Measurements from ENCODE around the gene BPNT1. TPM values are rescaled to one million over a fixed set of nuclear protein-coding genes. Genes with fewer than 3 reads are reported as not detected.
"Not testable (repeated sequence)": the region's sequence is repeated elsewhere in the genome, so short reads cannot be mapped to it uniquely, and the experiment has no call there.

The BPNT1 gene
- total RNA-seq, 1 donor from 2014 or later: 17.9 TPM

DNA sequence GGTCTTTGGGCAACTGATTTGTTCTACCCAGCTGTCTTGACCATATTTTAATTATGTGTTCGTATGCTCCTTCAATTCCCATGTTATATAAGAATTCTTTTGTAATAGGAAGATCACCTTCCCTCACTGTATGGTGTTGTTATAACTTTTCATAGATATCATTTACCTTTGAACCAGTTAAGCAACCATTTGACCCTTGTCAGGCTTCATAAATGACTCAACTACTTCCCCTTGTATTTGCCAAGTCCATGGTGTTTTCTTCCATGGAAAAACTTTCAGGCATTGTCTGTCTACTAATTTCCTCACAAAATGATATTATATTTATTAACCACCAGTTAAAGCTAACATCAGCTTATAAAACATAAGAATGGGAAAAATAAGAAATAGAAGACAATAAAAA, 5.1 kb downstream of the BPNT1 start:
- DNase-seq (ENCODE audit: low spot score) (no peak), ATAC-seq (peak; percentile 55)

DNA sequence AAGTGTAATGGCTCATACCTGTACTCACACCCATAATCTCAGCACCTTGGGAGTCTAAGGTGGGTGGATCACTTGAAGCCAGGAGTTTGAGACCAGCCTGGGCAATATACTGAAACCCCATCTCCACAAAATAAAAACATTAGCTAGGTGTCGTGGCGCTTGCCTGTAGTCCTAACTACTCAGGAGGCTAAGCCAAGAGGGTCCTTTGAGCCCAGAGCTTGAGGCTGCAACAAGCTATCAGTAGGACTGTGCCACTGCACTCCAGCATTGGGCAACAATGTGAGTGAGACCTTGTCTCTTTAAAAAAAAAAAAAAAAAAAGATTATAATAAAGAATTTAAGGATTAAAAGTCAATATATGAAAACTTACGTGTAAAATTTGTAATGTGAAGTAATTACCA, 11.7 kb downstream of the BPNT1 start:
- ATAC-seq (no peak), DNase-seq (ENCODE audit: low spot score) (no peak)

DNA sequence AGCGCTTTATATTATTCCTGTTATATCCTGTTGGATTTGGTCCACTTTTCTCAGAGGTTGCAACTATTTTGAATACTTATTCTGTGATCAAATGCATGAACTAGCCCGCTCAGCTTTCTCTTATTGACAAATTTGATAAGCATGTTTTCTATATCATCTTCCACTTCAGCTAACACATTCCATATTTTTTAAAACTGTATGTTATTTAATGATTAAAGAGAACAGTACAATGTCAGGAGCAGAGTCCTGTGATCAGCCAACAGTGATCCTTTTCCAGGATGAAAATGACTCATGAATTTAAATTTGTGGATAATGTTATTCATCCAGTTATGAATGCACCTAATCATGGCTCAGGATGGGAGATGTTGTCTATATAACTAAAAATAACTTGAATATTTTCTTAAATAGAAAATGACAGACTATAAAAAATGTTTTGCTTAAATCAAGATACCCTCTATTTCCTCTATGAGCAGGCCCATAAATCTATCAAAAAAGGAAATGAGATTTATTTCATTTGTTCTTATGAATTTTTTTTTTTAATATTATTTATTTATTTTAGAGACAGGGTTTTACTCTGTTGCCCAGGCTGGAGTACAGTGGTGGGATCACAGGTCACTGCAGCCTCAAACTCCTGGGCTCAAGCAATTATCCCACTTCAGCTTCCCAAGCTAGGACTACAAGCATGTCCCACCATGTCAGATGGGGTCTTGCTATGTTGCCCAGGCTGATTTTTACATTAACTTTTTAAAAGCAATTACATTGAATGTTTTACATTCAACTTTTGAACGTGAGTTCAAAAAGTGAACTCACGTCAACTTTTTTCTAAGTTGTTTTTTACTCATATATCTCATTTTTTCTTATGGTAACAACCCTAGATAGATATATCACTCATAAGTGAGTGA, 12.5 kb downstream of the BPNT1 start:
- DNase-seq (ENCODE audit: low spot score) (no peak), ATAC-seq (no peak)

DNA sequence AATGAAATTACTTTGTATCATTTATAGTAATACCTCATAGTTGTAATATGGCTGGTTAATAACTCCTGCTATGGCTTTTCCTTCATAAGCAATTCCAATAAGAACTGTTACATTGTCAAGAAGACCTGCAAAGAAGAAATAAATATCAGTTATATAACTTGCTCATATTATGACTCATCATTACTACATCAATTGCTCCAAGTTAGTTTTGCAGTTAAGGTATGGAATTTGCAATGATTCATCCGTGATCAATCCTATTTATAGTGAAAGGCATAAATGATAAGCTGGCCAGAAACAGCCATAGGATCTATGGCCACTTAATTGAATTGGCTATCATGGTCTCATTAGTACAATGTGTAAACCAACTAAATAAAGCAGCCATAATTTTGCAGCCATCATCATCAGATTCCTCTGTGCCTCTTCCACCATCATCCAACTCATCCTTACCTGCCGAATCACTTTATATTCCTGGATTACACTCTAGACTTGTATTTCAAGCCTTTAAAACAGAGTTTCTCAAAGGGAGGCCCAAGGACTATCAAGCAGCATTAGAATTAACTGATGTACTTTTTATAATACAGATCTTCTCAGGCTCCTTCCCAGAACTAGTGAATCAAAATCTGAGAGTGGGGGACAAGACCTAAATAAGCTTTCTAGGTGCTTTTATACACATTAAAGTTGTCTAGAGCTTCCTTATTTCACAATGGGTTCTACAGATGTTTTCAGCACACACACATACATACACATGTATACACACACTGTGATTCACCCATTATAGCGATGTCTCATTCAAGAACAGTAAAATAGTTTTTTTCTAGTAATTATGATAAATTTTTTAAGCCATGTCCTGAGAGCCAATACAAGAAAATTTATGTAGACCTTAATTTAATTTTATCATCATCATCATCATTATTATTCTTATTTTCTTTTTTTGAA, 22.1 kb downstream of the BPNT1 start:
- ATAC-seq: no peak

DNA sequence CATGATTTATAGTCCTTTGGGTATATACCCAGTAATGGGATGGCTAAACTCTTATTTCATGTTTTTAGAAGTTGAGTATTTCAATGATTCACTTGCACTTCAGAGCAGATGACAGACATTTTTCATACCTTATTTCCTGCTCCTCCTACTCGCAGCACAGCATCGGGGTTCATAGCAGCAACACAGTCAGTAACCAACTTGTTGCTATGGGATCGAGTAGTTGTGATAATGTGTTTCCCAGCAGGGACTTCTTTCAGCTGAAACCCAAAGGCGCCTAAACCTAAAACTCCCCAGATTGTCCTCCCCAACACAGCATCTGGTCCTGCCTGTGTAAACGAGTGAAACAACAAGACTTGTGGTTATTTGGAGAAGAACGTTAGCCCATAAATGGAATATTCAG, 27.0 kb downstream of the BPNT1 start:
- no peak for ATAC-seq
- no peak for DNase-seq (ENCODE audit: low spot score)

More for the DNA sequence above, 22.1 kb downstream of the BPNT1 start:
- no peak for DNase-seq (ENCODE audit: low spot score)

DNA sequence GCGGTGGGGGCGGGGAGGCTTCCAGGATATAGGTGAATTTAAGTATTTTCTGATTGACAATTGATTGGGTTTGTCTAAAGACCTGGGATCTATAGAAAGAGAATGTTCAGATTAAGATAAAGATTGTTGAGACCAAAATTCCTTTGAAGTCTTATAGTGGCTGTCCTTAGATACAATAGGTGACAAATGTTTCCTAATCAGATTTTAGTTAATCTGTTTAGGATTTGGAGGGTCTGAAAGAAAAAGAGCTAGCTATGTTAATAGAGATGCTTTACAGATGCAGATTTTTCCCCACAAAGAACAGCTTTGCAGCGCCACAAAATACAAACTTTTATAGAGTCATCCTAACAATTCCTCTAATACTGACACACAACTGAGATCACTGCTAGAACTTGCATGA, 28.7 kb downstream of the BPNT1 start:
- DNase-seq (ENCODE audit: low spot score) (no peak), ATAC-seq (no peak)

DNA sequence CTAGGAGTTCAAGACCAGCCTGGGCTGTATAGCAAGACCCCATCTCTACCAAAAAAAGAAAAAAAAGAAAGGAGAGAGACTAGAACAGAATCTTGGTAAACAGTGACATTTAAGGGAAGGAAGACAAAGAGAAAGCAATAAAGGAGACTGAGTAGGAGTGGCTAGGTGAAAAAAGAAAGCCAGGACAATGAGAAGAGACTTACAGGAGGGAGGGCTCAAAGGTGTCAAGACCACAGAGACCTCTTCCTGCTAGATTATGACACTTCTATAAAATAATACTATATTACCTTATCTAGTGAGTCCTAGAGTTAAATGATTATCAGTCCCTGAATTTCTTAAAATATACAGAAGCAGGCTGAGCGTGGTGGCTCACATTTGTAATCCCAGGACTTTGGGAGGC, 33.2 kb downstream of the BPNT1 start:
- no peak for DNase-seq (ENCODE audit: low spot score)
- ATAC-seq: no peak

DNA sequence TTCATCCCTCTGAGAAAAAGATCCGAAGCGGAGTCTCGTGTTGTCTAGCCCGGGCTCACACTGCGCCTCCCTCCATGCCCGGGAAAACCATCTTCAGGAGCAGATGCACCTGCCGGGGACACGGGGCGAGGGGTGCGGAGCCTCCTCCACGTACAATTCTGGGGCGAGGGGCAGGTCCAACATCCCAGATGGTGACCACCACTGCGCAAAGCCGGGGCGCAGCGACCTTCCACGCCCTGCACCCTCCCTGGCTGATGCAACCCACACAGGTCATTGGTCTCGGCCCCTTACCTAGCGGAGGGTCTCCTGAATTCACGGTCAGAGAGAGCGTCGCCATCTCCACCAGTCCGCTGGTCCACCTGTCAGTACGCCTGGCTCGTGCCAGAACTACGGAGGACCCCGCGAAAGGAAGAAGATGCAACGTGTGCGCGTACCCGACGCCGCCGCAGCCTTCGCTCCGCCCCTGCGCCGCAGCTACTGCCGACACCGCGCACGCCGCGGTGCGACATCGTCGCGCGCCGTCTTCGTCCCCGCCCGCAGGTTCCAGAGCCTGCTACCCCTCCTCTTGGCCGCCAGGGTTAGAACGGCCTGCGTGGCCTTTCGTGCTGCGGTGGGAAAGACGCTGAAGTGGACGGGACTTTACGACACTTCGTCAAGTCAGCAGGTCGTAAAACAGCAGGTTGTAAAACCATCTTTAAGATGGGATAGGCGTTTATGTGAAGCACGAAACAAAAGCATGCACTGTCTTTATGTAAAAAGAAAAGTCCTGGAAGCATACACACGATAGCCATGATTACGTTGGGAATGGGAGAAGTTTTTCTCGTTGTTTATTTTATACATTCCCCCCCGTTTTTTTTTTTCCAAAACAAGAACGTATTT, 43.3 kb downstream of the BPNT1 start, which contains the start of gene EPRS1:
TSS of gene EPRS1 (minus strand) at position 454 of the 879 bp plus-strand sequence. CDS start at position 337, 117 bp downstream.
- ATAC-seq (peak; percentile 99), DNase-seq (ENCODE audit: low spot score) (peak; percentile 96)

DNA sequence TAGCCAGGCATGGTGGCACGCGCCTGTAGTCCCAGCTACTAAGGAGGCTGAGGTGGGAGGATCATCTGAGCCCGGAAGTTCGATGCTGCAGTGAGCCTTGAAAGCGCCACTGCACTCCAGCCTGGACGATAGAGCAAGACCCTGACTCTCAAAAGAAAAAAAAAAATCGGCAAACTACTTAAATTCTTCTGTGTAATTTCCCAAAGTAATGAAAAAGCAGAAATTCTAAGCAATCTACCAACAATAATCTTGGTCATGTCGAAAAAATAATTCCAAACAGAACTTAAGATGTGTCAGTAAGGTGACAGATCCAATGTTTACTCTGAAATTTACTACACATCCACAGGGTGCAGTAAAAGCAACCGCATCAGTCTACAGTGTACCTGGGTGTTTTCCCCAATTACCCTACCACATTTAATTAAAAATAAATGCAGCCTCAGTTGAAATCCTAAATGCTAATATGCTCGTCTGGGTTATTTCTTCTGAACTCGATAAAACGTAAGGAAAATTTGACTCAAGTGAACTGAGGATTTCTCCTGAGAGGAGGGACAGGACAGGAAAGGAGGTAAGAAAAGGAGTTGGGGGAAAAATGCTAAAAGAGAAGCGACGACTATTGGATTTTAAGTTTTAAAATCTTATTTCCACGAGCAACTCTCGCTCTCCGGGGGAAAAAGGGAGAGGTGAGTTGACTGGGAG, 44.1 kb downstream of the BPNT1 start:
- DNase-seq (ENCODE audit: low spot score): no peak
- ATAC-seq: peak; percentile 33

DNA sequence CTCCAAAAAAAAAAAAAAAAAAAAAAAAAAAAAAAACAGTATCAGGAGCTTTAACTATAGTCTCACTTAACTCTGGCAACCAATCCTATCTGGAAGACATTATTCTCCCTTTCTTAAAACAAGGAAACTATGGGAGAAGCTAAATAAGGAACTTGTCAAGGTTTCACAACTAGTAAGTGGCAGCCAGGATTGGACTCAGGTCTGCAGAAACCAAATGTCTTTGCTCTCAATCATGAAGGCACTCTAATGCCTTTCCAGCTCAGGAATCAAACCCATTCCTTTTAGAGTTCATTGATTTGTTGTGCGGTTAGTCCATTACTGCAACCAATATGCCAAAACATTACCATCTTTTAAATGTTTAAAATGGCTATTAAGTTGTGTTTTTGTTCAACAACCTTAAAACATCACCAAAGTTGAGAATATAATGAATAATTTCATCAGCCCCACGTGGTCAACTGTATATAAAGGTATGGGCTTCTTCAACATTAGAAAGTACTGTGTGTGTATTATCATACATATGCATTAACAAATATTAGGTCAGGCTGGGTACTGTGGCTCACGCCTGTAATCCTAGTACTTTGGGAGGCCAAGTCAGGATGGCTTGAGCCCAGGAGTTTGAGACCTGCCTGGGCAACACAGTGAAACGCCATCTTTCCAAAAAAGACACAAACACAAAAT, 44.8 kb downstream of the BPNT1 start:
- ATAC-seq (no peak), DNase-seq (ENCODE audit: low spot score) (no peak)

DNA sequence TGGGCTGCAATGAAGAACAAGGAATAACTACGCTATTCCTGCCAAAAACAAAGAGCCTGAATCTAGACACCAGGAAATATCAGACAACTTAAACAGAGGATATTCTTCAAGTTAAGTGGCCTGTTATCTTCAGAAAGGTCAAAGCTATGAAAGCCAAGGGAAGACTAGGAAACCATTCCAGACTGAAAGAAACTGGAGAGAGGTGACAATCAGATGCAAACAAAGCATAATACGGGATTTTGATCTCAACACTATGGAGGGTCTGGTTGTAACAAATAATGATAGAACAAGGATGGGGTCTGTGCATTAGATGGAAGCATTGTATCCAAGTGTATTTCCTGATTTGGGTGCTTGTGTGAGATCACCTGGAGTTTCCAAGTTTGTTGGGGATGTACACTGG, 45.9 kb downstream of the BPNT1 start:
- DNase-seq (ENCODE audit: low spot score) (no peak), ATAC-seq (no peak)

DNA sequence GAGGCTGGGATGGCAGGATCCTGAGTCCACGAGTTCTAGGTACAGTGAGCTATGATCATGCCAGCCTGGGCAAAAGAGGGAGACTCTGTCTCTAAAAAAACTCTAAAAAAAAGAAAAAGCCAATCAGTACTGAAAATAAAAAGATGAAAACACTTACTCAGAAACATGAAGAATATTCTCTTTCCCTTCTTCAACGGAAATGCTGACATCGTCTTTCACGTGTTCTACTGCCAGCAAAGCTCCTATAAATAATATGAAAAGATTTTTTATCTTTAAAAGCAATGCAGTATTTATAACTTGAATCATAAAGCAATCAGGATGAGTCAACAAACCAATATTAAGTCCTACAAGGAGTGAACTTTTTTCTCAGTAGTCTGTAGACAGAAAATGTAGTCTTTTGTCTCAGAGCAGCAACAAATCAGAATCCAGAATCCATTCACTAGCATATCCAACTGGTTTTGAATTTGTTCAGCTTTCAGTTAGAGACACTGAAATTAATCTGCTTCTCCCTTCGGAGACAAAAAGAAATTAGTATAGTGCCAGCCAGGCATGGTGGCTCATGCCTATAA, 49.5 kb downstream of the BPNT1 start:
- no peak for DNase-seq (ENCODE audit: low spot score)
- ATAC-seq: no peak

DNA sequence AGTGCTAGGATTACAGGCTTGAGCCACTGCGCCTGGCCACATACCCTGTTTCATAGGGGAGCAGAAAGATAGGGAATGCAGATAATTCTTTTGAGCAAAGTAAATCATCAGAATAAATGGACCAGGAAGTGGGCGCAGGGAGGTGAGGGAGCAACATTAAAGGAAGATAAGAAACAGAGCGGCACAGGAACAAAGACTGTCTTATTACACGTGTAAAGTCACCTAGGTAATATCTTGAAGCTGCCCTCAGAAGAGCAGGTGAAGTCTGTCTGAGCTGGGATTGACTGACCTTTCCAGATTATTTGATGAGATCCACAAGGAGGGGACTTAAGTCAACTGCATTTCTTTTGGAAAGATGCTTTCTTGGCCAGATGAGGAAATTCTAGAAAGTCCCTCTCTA, 50.9 kb downstream of the BPNT1 start:
- ATAC-seq (no peak), DNase-seq (ENCODE audit: low spot score) (no peak)

DNA sequence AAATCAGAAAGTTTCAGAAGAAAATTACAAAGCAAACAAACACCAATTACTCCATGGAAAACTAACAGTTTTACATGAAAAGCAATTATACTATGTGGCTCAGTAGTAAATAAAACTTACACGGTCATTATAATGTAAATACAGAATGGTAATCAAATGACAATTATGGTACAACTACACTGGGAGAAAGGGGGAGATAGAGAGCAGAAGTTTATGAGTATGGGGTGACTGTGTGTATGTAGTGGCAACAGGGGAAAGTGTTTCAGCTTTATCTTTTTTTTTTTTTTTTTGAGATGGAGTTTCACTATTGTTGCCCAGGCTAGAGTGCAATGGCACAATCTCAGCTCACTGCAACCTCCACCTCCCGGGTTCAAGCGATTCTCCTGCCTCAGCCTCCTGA, 51.8 kb downstream of the BPNT1 start:
- ATAC-seq; DNase-seq (ENCODE audit: low spot score): not testable (repeated sequence)

DNA sequence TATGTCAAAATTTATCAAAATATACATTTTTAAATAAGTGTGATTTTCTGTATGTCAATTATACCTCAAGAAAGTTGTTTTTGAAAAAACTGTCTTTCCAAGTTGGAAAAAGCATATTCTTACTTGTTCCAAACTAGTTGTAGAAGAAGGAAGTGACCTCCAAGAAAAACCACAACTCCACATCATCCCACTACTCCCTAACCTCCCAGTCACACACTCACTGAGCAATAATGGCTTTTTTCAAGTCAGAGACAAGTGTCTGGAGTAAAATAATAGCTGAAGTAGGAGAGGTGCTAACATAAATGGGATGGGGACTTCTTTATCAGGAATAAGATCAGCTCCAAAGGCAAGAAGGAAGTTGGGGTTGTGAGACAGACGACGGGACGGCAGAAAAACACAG, 56.7 kb downstream of the BPNT1 start:
- no peak for DNase-seq (ENCODE audit: low spot score)

DNA sequence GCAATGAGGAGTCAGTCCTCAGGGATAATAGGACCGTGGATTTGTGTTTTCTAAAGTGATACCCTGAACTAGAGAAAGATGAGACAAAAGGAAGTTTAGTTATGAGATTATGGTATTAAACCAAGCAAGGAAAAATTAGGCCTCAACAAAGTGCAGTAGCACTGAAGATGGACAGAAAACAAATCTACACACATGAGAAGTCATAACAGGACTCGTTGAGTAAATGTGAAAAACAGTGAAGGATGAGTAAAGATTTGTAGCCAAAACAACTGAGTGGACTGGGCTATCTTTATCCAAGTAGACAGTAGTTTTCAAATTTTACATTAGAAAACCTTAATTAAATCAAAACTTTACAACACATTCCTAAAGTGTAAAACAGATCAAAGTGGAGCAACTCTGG, 58.3 kb downstream of the BPNT1 start:
- DNase-seq (ENCODE audit: low spot score): no peak
- ATAC-seq: no peak

More for the DNA sequence above, 56.7 kb downstream of the BPNT1 start:
- no peak for ATAC-seq

DNA sequence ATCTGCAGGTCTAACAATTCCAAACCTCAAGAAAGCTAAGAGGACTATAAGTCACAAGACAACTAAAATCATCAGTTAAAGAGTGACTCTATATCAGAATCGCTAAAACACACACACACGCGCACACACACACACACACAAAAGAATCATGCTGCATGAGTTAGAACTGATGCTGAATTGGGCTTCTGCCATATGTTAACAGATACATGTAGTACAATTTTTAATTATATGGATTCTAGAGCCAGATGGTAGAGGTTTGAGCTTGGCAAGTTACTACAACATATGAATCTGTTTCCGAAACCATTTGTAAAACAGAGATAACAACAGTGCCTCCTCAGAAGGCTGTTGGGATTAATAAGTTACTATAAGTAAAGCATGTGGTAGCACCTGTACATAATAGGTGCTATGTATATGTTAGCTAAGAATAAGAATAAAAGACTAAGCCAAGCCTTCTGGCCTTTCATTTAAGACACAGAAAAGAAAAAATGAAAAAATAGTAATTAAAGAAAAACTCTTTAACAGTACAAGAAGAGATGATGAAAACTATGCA, 61.2 kb downstream of the BPNT1 start:
- no peak for DNase-seq (ENCODE audit: low spot score)
- ATAC-seq: no peak

DNA sequence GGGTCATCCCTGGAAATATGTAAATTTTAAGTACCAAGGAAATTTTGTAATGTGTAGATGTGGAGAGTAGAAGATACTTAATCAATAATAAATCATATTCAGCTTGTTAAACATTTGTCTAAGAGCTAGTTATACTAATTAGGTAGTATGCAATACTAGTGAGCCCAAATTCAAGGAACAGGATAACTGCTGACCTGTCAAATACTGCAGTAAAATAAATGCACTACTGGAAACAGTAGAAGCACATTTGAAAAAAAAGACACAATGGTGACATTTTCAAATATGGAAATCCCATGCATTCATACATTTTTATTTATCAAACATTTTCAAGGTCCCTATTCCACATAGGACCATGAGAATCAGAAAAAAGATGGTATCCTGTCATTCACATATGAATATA, 70.5 kb downstream of the BPNT1 start:
- no peak for ATAC-seq
- DNase-seq (ENCODE audit: low spot score): no peak

DNA sequence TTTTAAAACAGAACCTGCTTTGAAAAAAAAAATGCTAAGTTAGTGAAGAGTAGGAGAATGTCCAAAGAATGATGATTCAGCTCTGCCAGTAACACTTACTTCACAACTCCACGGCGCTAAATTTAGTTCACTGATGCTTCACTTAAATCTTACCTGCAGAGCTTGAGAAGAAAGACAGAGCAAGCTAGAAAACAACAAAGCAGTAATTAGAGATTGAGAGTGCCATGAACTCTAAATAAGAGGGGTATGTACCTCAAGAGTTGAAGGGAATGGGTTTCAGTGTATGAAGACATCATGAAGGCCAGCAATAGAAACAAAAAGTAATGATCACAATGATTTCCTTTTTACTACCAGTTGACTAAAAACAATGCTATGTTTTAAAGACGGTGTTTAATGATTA, 76.1 kb downstream of the BPNT1 start:
- ATAC-seq (no peak), DNase-seq (ENCODE audit: low spot score) (no peak)
